ACC112 (cell line): ENCODE measurements around the gene CA10.

Source experiments
- H2AFZ ChIP-seq: fragments of 200-600 bp; sonication (generic); one replicate; pipeline ENCODE4 v1.6.0; 2017; ENCODE audit warnings: antibody characterized with exemption, low read length; ENCODE audit not compliant: unreplicated experiment
- H3K27ac ChIP-seq: fragments of 200-600 bp; sonication (generic); 2 replicates; pipeline ENCODE4 v1.5.1; 2014; ENCODE audit warnings: low read depth, mild to moderate bottlenecking, antibody characterized with exemption, low read length, moderate library complexity
- H3K27me3 ChIP-seq: fragments of 200-600 bp; sonication (generic); 2 replicates; pipeline ENCODE4 v1.6.1; 2014; ENCODE audit warnings: mild to moderate bottlenecking, antibody characterized with exemption, low read length, moderate library complexity, mixed read lengths; ENCODE audit not compliant: insufficient read depth
- H3K36me3 ChIP-seq: fragments of 200-600 bp; sonication (generic); 2 replicates; pipeline ENCODE4 v1.6.1; 2016; ENCODE audit warnings: mild to moderate bottlenecking, antibody characterized with exemption, low read length, moderate library complexity, mixed read lengths; ENCODE audit not compliant: insufficient read depth
- H3K4me1 ChIP-seq: fragments of 200-600 bp; sonication (generic); one replicate; pipeline ENCODE4 v1.6.1; 2016; ENCODE audit warnings: low read length, mixed read lengths; ENCODE audit not compliant: insufficient read depth, unreplicated experiment, control insufficient read depth
- H3K4me3 ChIP-seq: fragments of 200-600 bp; sonication (generic); 2 replicates; pipeline ENCODE4 v1.5.1; 2014; ENCODE audit warnings: mild to moderate bottlenecking, low read depth, low read length
- H3K79me2 ChIP-seq: fragments of 200-600 bp; sonication (generic); one replicate; pipeline ENCODE4 v1.6.0; 2016; ENCODE audit warnings: low read length; ENCODE audit not compliant: control insufficient read depth, unreplicated experiment, insufficient read depth

The CA10 gene

DNA sequence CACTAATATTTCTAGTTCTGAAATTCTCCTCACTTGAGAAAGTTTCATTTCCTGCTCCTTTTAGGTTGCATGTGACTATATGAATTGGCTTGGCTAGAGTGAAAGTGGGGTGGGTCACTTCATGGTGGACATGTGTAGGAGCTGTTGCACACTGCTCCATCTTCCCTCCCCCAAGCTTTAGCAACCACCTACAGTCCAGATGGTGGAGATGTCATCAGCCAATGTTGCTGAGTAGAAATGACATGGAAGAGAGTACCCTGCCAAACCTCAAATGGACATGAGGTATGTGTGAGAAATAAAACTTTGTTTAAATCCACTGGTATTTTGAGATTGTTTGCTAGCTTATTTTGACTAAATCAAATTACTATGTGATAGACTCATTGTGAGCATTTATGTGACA lies 281.5 kb downstream of the CA10 start:
- Histone ChIP-seq H3K27ac (no peak overlapping the region), H2AFZ (no peak overlapping the region), H3K79me2 (no peaks in the 10 kb centered on the region)

DNA sequence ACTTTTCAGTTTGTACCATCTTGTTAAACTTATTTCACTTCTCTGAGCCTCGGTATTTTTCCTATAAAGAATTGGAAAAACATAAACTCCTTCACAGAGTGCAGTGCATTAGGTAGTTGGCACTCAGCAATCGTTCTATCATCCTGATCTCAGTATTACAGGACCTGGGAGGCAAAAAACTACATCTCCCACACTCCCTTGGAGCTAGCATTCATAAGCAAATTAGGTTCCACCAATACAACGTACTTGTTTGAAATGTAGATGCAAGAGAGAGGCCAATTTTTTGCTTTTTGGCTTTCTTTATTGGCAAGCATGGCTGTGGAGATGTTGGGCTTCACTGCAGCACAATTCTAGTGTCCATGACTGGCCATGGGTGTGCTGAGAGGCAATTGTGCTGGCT lies 285.2 kb downstream of the CA10 start:
- Histone ChIP-seq H3K4me3 (no peak overlapping the region), H3K27me3 (no peaks in the 10 kb centered on the region), H3K79me2 (no peaks in the 10 kb centered on the region), H2AFZ (no peak overlapping the region), H3K27ac (no peak overlapping the region), H3K4me1 (no peaks in the 10 kb centered on the region), H3K36me3 (no peaks in the 10 kb centered on the region)

More for the DNA sequence above, 281.5 kb downstream of the CA10 start:
- no peaks in the 10 kb centered on the region for H3K4me1 ChIP-seq
- no peak overlapping the region for H3K4me3 ChIP-seq
- no peaks in the 10 kb centered on the region for H3K27me3 ChIP-seq
- no peaks in the 10 kb centered on the region for H3K36me3 ChIP-seq

DNA sequence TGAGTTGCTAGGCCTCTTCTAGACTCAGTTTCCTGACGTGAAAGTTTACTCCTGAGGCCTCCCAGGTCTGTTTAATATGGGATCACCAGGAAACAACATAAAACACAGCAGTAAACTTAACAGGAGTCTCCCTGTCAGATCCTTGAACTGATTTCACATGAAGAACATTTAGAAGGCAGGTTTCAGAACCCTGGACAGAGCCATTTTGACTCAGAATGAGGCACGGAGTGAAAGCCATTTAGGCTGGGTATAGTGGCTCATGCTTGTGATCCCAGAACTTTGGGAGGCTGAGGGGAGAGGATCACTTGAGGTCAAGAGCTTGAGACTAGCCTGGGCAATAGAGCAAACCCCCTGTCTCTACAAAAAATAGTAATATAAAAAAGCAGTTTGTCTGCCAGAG lies 289.1 kb downstream of the CA10 start:
- H3K27me3 ChIP-seq: no peaks in the 10 kb centered on the region
- no peak overlapping the region for H3K27ac ChIP-seq
- no peaks in the 10 kb centered on the region for H3K79me2 ChIP-seq
- no peak overlapping the region for H2AFZ ChIP-seq
- H3K4me1 ChIP-seq: no peaks in the 10 kb centered on the region
- H3K4me3 ChIP-seq: no peak overlapping the region
- no peaks in the 10 kb centered on the region for H3K36me3 ChIP-seq

DNA sequence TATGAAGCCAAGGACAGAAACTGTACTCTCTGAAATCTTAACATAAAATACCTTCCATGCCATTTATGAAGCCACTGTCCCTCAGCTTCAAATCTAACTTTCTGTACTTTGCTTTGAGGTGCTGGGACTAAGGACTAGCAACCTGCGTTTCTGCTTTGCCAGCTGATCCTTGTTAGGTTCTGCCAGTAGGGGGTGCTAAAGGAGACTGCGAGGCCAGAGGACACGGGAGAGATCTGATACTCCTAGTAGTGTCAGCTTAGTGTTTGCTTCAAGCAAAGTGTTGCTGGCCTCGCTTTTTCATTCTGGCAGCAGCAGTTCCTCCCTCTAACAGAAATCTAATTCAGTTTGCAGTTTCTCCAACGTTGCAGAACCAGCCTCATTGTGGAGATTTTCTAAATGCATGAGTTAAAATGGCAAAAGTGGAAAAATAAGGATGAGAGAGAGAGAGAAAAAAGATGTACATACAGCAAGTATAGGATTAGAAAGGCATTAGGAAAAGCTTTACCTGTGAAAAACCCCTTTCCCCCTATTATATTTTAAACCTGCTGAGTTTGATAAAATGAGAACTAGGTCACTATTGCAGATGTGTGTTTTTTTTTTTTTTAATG lies 297.5 kb downstream of the CA10 start:
- H3K36me3 ChIP-seq: no peaks in the 10 kb centered on the region
- H2AFZ ChIP-seq: no peak overlapping the region
- H3K27ac ChIP-seq: no peak overlapping the region
- H3K4me1 ChIP-seq: no peaks in the 10 kb centered on the region
- H3K79me2 ChIP-seq: no peaks in the 10 kb centered on the region
- H3K4me3 ChIP-seq: no peak overlapping the region
- no peaks in the 10 kb centered on the region for H3K27me3 ChIP-seq

- Histone ChIP-seq H3K27me3 (no peaks in the 10 kb centered on the region), H3K4me3 (no peak overlapping the region), H2AFZ (no peak overlapping the region), H3K4me1 (no peaks in the 10 kb centered on the region), H3K27ac (no peak overlapping the region), H3K36me3 (no peaks in the 10 kb centered on the region), H3K79me2 (no peaks in the 10 kb centered on the region)
Observed at GRCh38 chr17:51857052-51857597, 301.4 kb downstream of the CA10 start.

DNA sequence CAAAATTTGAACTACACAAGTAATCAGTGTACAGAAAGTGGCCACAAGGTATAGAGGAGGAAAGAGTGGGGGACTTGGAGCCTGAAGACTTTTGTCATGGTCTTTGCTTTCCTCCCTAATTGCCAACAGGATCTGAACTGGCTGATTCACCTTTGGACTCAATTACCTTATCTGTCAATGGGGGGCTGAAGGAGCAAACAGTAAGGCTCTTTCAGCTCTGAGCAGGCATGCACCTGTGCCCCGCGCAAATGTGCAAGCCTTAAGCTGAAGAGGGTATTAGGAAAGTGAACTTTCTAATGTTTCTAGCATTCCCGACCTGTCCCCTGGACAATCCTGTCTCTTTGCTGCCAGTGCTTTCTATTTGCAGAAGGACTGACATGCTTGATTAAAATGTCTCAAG lies 302.7 kb downstream of the CA10 start:
- H3K4me3 ChIP-seq: no peak overlapping the region
- no peak overlapping the region for H2AFZ ChIP-seq
- H3K4me1 ChIP-seq: no peaks in the 10 kb centered on the region
- H3K36me3 ChIP-seq: no peaks in the 10 kb centered on the region
- no peak overlapping the region for H3K27ac ChIP-seq
- H3K79me2 ChIP-seq: no peaks in the 10 kb centered on the region
- H3K27me3 ChIP-seq: no peaks in the 10 kb centered on the region

DNA sequence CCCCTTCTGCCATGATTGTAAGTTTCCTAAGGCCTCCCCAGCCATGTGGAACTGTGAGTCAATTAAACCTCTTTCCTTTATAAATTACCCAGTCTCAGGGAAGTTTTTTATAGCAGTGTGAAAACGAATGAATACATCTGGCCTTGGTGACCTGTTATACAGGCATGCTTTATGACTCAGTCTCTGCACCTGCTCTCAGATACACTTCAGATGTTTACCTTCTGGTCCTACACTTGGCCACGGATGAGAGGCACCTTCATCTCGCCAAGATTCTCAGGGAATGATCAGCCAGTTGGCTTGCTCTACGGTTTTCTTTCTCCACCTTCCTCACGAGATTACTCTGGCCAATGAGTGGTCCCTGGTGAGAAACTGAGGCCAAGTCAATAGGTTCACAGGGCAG lies 304.7 kb downstream of the CA10 start:
- Histone ChIP-seq H3K4me1 (no peaks in the 10 kb centered on the region), H3K27me3 (no peaks in the 10 kb centered on the region), H2AFZ (no peak overlapping the region), H3K36me3 (no peaks in the 10 kb centered on the region), H3K79me2 (no peaks in the 10 kb centered on the region), H3K27ac (no peak overlapping the region), H3K4me3 (no peak overlapping the region)

GRCh38 chr17:51852603-51853002 lies 305.9 kb downstream of the CA10 start:
- Histone ChIP-seq H3K4me3 (no peak overlapping the region), H3K27me3 (no peaks in the 10 kb centered on the region), H3K27ac (no peak overlapping the region), H3K4me1 (no peaks in the 10 kb centered on the region), H3K36me3 (no peaks in the 10 kb centered on the region), H2AFZ (no peak overlapping the region), H3K79me2 (no peaks in the 10 kb centered on the region)

DNA sequence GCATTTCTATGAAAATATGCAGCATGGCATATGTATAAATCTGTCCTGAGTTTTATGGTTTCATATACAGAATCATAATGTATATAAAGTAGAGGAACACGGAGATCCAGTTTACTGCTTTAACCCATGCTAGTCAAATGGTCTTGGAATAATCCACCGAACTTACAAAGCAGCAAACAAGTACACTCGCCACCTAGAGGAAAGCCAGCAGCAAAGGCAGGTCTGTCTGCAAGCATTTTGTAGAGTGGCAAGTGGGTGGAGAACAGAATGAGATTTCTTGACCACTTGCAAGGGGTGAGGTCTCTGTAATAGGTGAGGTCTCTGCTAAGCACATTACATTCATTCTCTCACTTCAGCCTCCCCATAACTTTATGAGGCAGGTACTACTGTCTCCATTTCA lies 308.3 kb downstream of the CA10 start:
- no peak overlapping the region for H3K27ac ChIP-seq
- no peak overlapping the region for H2AFZ ChIP-seq

DNA sequence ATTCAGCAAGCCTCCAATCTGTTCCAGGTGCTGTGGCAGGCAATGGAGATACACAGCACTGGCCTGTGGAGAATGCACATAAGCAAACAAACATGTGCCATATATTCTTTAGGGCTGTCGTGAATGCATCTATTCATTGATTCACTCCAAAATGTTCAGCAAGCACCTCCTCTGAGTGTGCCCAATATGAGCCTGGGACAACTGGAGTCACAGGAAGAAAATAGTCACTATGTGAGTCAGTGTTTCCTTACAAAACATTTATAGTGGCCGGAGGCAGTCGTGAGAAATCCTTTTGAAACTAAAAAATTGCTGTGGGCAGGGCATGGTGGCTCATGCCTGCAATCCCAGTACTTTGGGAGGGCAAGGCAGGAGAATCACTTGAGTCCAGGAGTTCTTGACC lies 310.1 kb downstream of the CA10 start:
- Histone ChIP-seq H2AFZ (no peak overlapping the region), H3K4me1 (no peaks in the 10 kb centered on the region), H3K36me3 (no peaks in the 10 kb centered on the region), H3K27me3 (no peaks in the 10 kb centered on the region), H3K4me3 (no peak overlapping the region), H3K79me2 (no peaks in the 10 kb centered on the region), H3K27ac (no peak overlapping the region)

More for the DNA sequence above, 308.3 kb downstream of the CA10 start:
- Histone ChIP-seq H3K27me3 (no peaks in the 10 kb centered on the region), H3K36me3 (no peaks in the 10 kb centered on the region), H3K4me1 (no peaks in the 10 kb centered on the region), H3K79me2 (no peaks in the 10 kb centered on the region), H3K4me3 (no peak overlapping the region)

DNA sequence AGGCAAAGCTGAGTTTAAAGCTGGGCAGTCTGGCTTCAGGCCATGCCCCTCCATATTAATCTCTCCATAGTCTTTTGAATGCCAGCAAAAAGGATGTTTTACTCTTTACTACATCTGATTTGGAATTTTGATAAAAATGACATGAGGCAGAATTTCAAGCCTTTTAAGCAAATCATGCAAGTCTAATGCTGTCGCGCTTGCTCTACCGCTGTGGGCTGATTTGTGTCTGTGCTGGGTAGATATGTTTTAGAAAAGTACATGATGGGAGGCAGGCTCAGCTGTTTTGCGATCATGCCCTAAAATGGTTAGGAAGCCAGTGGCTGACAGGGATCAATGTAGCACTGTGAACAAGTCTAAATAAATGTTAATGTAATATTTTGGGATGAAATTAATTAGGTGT lies 311.9 kb downstream of the CA10 start:
- Histone ChIP-seq H3K79me2 (no peaks in the 10 kb centered on the region), H2AFZ (no peak overlapping the region), H3K4me3 (no peak overlapping the region), H3K4me1 (no peaks in the 10 kb centered on the region), H3K36me3 (no peaks in the 10 kb centered on the region), H3K27ac (no peak overlapping the region), H3K27me3 (no peaks in the 10 kb centered on the region)
